Ishikawa (cell line): ENCODE data around the gene MCL1.

Experiments
- CEBPB ChIP-seq: IDR thresholded peaks from 2 replicates; pipeline ENCODE4 v1.6.1; 2012
- CREB1 ChIP-seq: IDR thresholded peaks from 2 replicates; pipeline ENCODE4 v1.6.1; 2012; ENCODE audit warnings: low read depth
- EGR1 ChIP-seq: IDR thresholded peaks from 2 replicates; pipeline ENCODE4 v1.6.1; 2012
- EP300 ChIP-seq: IDR thresholded peaks from 2 replicates; pipeline ENCODE4 v1.6.1; 2012; ENCODE audit warnings: borderline replicate concordance
- FOXM1 ChIP-seq: IDR thresholded peaks from 2 replicates; pipeline ENCODE4 v1.6.1; 2012; ENCODE audit warnings: low read depth, borderline replicate concordance
- MAX ChIP-seq: IDR thresholded peaks from 2 replicates; pipeline ENCODE4 v1.6.1; 2012
- NFIC ChIP-seq: IDR thresholded peaks from 2 replicates; pipeline ENCODE4 v1.6.1; 2012
- RAD21 ChIP-seq: IDR thresholded peaks from 2 replicates; pipeline ENCODE4 v1.6.1; 2012; ENCODE audit warnings: low read depth
- TAF1 ChIP-seq: IDR thresholded peaks from 2 replicates; pipeline ENCODE4 v1.6.1; 2012; ENCODE audit warnings: low read depth, mild to moderate bottlenecking
- TCF12 ChIP-seq: IDR thresholded peaks from 2 replicates; pipeline ENCODE4 v1.6.1; 2012; ENCODE audit warnings: low read depth
- TEAD4 ChIP-seq: IDR thresholded peaks from 2 replicates; pipeline ENCODE4 v1.6.1; 2012
- YY1 ChIP-seq: IDR thresholded peaks from 2 replicates; pipeline ENCODE4 v1.6.1; 2012; ENCODE audit warnings: low read depth
- ZBTB7A ChIP-seq: IDR thresholded peaks from 2 replicates; pipeline ENCODE4 v1.6.1; 2012; ENCODE audit warnings: low read depth
- TF ChIP-seq, protein P1 (sequence below): IDR thresholded peaks from 2 replicates; pipeline ENCODE4 v1.6.1; 2012
- TF ChIP-seq, protein P2 (sequence below): IDR thresholded peaks from 2 replicates; pipeline ENCODE4 v1.6.1; 2012; ENCODE audit warnings: low read depth, mild to moderate bottlenecking

The MCL1 gene

DNA sequence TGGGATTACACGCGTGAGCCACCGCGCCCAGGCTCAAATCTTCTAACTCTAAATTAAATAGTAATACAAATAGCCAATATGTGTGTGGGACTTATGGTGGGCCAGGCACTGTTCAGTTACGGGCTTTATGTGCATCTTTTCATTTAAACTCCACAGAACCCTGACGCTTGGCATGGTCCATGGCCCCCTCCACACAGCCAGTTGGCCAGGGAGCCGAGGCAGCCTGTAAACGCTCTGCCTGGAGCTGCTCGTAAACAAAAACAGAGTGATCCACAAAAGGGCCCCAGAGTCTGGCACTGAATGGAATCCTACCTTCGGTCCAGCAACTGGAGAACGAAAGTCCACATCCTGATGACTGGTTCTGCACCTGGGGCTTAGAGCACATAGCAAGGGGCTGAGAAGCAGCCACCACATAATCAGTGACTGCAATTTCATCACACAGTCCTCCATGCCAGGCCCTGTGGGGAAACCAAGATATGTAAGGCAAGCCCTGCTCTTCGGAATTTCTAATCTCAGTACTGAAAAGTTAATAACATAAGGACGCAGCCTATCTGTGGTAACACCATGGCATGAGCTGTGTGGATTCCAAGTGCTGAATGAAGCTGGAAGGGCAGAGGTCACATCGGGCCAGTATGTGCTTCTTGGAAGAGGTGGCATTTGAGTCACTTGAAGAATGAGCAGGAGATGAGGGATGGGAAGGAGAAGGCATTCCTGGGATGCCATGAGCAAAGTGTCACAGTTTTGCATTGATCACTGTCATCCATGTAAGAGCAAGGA is 43.7 kb downstream of the MCL1 start:
- TF ChIP-seq, protein P1, sequence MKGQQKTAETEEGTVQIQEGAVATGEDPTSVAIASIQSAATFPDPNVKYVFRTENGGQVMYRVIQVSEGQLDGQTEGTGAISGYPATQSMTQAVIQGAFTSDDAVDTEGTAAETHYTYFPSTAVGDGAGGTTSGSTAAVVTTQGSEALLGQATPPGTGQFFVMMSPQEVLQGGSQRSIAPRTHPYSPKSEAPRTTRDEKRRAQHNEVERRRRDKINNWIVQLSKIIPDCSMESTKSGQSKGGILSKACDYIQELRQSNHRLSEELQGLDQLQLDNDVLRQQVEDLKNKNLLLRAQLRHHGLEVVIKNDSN: no peak
- no peak for TF ChIP-seq CEBPB
- no peak for TF ChIP-seq FOXM1
- TF ChIP-seq TCF12: no peak
- TF ChIP-seq ZBTB7A: no peak
- no peak for TF ChIP-seq EGR1
- peak; percentile 75 for TF ChIP-seq TEAD4

GRCh38 chr1:150534002-150534401 is 45.4 kb downstream of the MCL1 start:
- TF ChIP-seq, protein P1: no peak
- TF ChIP-seq TAF1: no peak
- TF ChIP-seq CREB1: no peak
- TF ChIP-seq EGR1: no peak
- TF ChIP-seq, protein P2, sequence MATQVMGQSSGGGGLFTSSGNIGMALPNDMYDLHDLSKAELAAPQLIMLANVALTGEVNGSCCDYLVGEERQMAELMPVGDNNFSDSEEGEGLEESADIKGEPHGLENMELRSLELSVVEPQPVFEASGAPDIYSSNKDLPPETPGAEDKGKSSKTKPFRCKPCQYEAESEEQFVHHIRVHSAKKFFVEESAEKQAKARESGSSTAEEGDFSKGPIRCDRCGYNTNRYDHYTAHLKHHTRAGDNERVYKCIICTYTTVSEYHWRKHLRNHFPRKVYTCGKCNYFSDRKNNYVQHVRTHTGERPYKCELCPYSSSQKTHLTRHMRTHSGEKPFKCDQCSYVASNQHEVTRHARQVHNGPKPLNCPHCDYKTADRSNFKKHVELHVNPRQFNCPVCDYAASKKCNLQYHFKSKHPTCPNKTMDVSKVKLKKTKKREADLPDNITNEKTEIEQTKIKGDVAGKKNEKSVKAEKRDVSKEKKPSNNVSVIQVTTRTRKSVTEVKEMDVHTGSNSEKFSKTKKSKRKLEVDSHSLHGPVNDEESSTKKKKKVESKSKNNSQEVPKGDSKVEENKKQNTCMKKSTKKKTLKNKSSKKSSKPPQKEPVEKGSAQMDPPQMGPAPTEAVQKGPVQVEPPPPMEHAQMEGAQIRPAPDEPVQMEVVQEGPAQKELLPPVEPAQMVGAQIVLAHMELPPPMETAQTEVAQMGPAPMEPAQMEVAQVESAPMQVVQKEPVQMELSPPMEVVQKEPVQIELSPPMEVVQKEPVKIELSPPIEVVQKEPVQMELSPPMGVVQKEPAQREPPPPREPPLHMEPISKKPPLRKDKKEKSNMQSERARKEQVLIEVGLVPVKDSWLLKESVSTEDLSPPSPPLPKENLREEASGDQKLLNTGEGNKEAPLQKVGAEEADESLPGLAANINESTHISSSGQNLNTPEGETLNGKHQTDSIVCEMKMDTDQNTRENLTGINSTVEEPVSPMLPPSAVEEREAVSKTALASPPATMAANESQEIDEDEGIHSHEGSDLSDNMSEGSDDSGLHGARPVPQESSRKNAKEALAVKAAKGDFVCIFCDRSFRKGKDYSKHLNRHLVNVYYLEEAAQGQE: no peak
- no peak for TF ChIP-seq MAX
- no peak for TF ChIP-seq EP300
- no peak for TF ChIP-seq CEBPB
- TF ChIP-seq ZBTB7A: no peak
- no peak for TF ChIP-seq TEAD4
- no peak for TF ChIP-seq YY1
- no peak for TF ChIP-seq NFIC
- no peak for TF ChIP-seq FOXM1
- no peak for TF ChIP-seq TCF12
- TF ChIP-seq RAD21: no peak

GRCh38 chr1:150532860-150533259 is 46.5 kb downstream of the MCL1 start:
- TF ChIP-seq, protein P2: no peak
- no peak for TF ChIP-seq MAX
- TF ChIP-seq TEAD4: no peak
- no peak for TF ChIP-seq TCF12
- TF ChIP-seq, protein P1: no peak
- TF ChIP-seq NFIC: no peak
- no peak for TF ChIP-seq EP300
- no peak for TF ChIP-seq RAD21
- TF ChIP-seq CEBPB: no peak
- TF ChIP-seq TAF1: no peak

- TF ChIP-seq RAD21 (no peak), CEBPB (no peak), TAF1 (no peak), EP300 (no peak), FOXM1 (no peak)
- TF ChIP-seq, protein P2: no peak
Measured at GRCh38 chr1:150530491-150531159, 48.8 kb downstream of the MCL1 start.
